Measurements from ENCODE around the gene STRBP. TPM values are rescaled to one million over a fixed set of nuclear protein-coding genes. Genes with fewer than 3 reads are reported as not detected.

Gene STRBP
- total and polyA plus RNA-seq, 2 of the 8 experiments (the other 6 are each of a cell fraction or from before 2014, with no cell fraction given) = 29.7 to 105 TPM

GRCh38 chr9:123290764-123291163, 22.4 kb upstream of the STRBP start:
- 86% methylated on average over 3 of the region's 3 CpGs; no CpG with 5 or more reads in 1 of the 2 experiments for WGBS, 2 experiments (ENCODE audit: extremely low coverage in 1 of 2, insufficient coverage in 1 of 2, insufficient read length in 1 of 2, insufficient replicate concordance in 2 of 2, low coverage in 1 of 2, low lambda C conversion rate in 2 of 2, missing lambda C conversion rate in 1 of 2)
- CTCF ChIA-PET (ENCODE audit: partially characterized antibody) = no interaction called here
- TF ChIP-seq CHD2 (IDR thresholded peaks at IDR 0.05; ENCODE audit: low read length) (no peak), SP4 (IDR thresholded peaks at IDR 0.05; ENCODE audit: low read length) (no peak), POLR2AphosphoS5 (IDR thresholded peaks at IDR 0.05; ENCODE audit: low read depth, low read length) (no peak), SUZ12 (IDR thresholded peaks at IDR 0.05; ENCODE audit: low read length) (no peak), CTBP2 (IDR thresholded peaks at IDR 0.05; ENCODE audit: borderline replicate concordance, insufficient read depth, insufficient read length, low read length) (no peak), KDM4A (IDR thresholded peaks at IDR 0.05; ENCODE audit: low read depth, low read length, severe bottlenecking) (no peak), BRCA1 (IDR thresholded peaks at IDR 0.05; ENCODE audit: low read depth, low read length) (no peak), ASH2L (IDR thresholded peaks at IDR 0.05; ENCODE audit: low read length) (no peak), SIN3A (conservative IDR thresholded peaks at IDR 0.05 in 1 of 2, IDR thresholded peaks at IDR 0.05 in 1 of 2; ENCODE audit: low read depth in 1 of 2, low read length in 2 of 2) (no peak), GABPA (IDR thresholded peaks at IDR 0.05; ENCODE audit: borderline replicate concordance, insufficient read depth, low read length) (no peak), SIRT6 (IDR thresholded peaks at IDR 0.05; ENCODE audit: low read length) (no peak), ZNF274 (IDR thresholded peaks at IDR 0.05; ENCODE audit: borderline replicate concordance, extremely low read depth, low read length) (no peak), EZH2 (IDR thresholded peaks at IDR 0.05; ENCODE audit: low read depth, low read length, severe bottlenecking) (no peak), BACH1 (IDR thresholded peaks at IDR 0.05; ENCODE audit: low read length) (no peak), RNF2 (IDR thresholded peaks at IDR 0.05; ENCODE audit: borderline replicate concordance, low read depth, low read length, missing control alignments, poor library complexity, severe bottlenecking) (no peak), SP1 (IDR thresholded peaks at IDR 0.05; ENCODE audit: low read depth, low read length) (no peak)

More at GRCh38 chr9:123290764-123291163, 22.4 kb upstream of the STRBP start:
- H3K18ac ChIP-seq (ENCODE audit: extremely low read depth, low read length) = no peak overlapping the region
- H2AK5ac ChIP-seq (ENCODE audit: low read depth, low read length) = no peak overlapping the region
- H3K4me1 ChIP-seq (replicated peaks in 1 of 4; ENCODE audit: control insufficient read depth in 3 of 4, insufficient read depth in 4 of 4, low read length in 3 of 4) = no peaks in the 10 kb centered on the region
- no peaks in the 10 kb centered on the region for H3K79me2 ChIP-seq (ENCODE audit: control insufficient read depth in 1 of 2, insufficient read depth in 2 of 2, low read length in 2 of 2)
- H2BK20ac ChIP-seq (ENCODE audit: low read length) = no peak overlapping the region
- H4K20me1 ChIP-seq (replicated peaks in 1 of 2; ENCODE audit: control insufficient read depth in 1 of 2, insufficient read depth in 2 of 2, low read length in 2 of 2) = no peaks in the 10 kb centered on the region
- H3K79me1 ChIP-seq (ENCODE audit: low read depth, low read length) = no peaks in the 10 kb centered on the region
- no peaks in the 10 kb centered on the region for H3K27me3 ChIP-seq (replicated peaks in 1 of 4; ENCODE audit: control insufficient read depth in 3 of 4, extremely low read depth in 1 of 4, insufficient read depth in 3 of 4, low read length in 3 of 4)
- H3K4ac ChIP-seq (replicated peaks; ENCODE audit: insufficient read length, low read depth, low read length) = no peak overlapping the region
- DNase-seq (ENCODE audit: low read depth in 1 of 2, low spot score in 2 of 2) (no peak), FAIRE-seq (no peak)
- H4K8ac ChIP-seq (ENCODE audit: extremely low read depth, insufficient read depth, low read length) = no peak overlapping the region
- H4K91ac ChIP-seq (replicated peaks; ENCODE audit: insufficient read length, low read length) = no peak overlapping the region
- no peak overlapping the region for H2BK15ac ChIP-seq (ENCODE audit: low read length)
- no peaks in the 10 kb centered on the region for H3K9me3 ChIP-seq (ENCODE audit: insufficient read depth in 2 of 2, low read depth in 1 of 2, low read length in 1 of 2)
- no peak overlapping the region for H2BK12ac ChIP-seq (ENCODE audit: low read depth, low read length)
- no peak overlapping the region for H2AFZ ChIP-seq (ENCODE audit: low read length)
- no peak overlapping the region for H3K9ac ChIP-seq (replicated peaks in 1 of 4; ENCODE audit: extremely low read depth in 1 of 4, low read depth in 3 of 4, low read length in 3 of 4)
- no peak overlapping the region for H3K23ac ChIP-seq (ENCODE audit: insufficient read length)
- no peak overlapping the region for H3K14ac ChIP-seq (ENCODE audit: insufficient read length)
- no peak overlapping the region for H4K5ac ChIP-seq (ENCODE audit: insufficient read length, low read depth, low read length)
- H2BK5ac ChIP-seq (ENCODE audit: low read depth, low read length) = no peak overlapping the region
- H2BK120ac ChIP-seq (replicated peaks; ENCODE audit: low read depth, low read length) = no peak overlapping the region
- no peak overlapping the region for H3K27ac ChIP-seq (ENCODE audit: low read depth, low read length)
- no peak overlapping the region for H3K4me3 ChIP-seq (ENCODE audit: extremely low read depth in 1 of 4, insufficient read depth in 2 of 4, low read depth in 3 of 4, low read length in 4 of 4)
- H3K36me3 ChIP-seq (ENCODE audit: control insufficient read depth in 2 of 4, insufficient read depth in 4 of 4, low read length in 3 of 4) = no peaks in the 10 kb centered on the region
- H3K4me2 ChIP-seq (ENCODE audit: insufficient read depth in 1 of 2, low read depth in 2 of 2, low read length in 2 of 2) = no peak overlapping the region
- H3K56ac ChIP-seq (replicated peaks; ENCODE audit: insufficient read length, low read depth, low read length) = no peak overlapping the region
- POLR2A ChIA-PET (ENCODE audit: partially characterized antibody) = no interaction called here
- H3K23me2 ChIP-seq (ENCODE audit: low read depth, low read length) = no peaks in the 10 kb centered on the region

All from H1 (cell line).